Right cardiac atrium (tissue), 5 donors: ENCODE measurements around the gene AOC1. TPM values are rescaled to one million over a fixed set of nuclear protein-coding genes. Genes with fewer than 3 reads are reported as not detected.

Source experiments
- ATAC-seq, 2 donors: fragments of 200-7000 bp; cut with Tn5 transposase; one replicate each; pipeline versions ENCODE4 v1.8.0 to v1.9.1; 2020; ENCODE audit warnings: moderate library complexity in 2 of 2, mild to moderate bottlenecking in 1 of 2
- DNase-seq, 3 donors: peaks; one replicate each; pipeline ENCODE4 v3.0.0-alpha.2; 2020
- H3K27ac ChIP-seq: one replicate; pipeline ENCODE4 v1.5.1; 2013; ENCODE audit warnings: mild to moderate bottlenecking, low read length, control low read depth, moderate library complexity
- H3K27me3 ChIP-seq: one replicate; pipeline ENCODE4 v1.6.1; 2013; ENCODE audit not compliant: control insufficient read depth, insufficient read depth
- H3K4me1 ChIP-seq: one replicate; pipeline ENCODE4 v1.6.1; 2013; ENCODE audit warnings: low read length; ENCODE audit not compliant: control insufficient read depth, insufficient read depth
- H3K4me3 ChIP-seq: one replicate; pipeline ENCODE4 v1.5.1; 2013; ENCODE audit warnings: low read length, control low read depth
- H3K9me3 ChIP-seq: one replicate; pipeline ENCODE4 v1.6.1; 2013; ENCODE audit warnings: low read length; ENCODE audit not compliant: control insufficient read depth
- WGBS: extraction: QIAGEN DNeasy Blood & Tissue Kit; methylation state at CpG from one replicate; pipeline ENCODE4 v1.1.7; 2013; 5-methylcytosine and 5-hydroxymethylcytosine counted together
- intact Hi-C, 4 donors: fragments of 100-400 bp; cut with DNase I; formaldehyde crosslinking; loops; one replicate each; pipeline versions ENCODE4 v1.11.0 to v1.14.0; 2022 to 2023
- polyA plus RNA-seq: library from polyadenylated mRNA; stranded (reverse); fragments of 200-250 nt; gene quantifications from one replicate; pipeline ENCODE4 v1.2.3, GENCODE V29; 2013
- total RNA-seq, 4 donors: library from RNA; stranded (reverse); fragmentation: NEBNext Ultra II Directional; extraction: Animal tissue kit (Norgen Biotek cat#: 25700); gene quantifications; one replicate each; pipeline ENCODE4 v1.2.1, GENCODE V29; 2021
- donor health status: healthy with polysubstance abuse.
- donor health status: DM: no; HTN: yes; CAD: no.
- donor health status: DM: no; HTN: no; CAD: no.
- donor health status: DM: no; HTN: yes; CAD: no; lungs with severe emphysema.
- donor health status: DM: yes; HTN: yes; CAD: no.

AOC1 gene
- total and polyA plus RNA-seq, 5 donors = 0.17 to 0.40 TPM; not detected in 3

DNA sequence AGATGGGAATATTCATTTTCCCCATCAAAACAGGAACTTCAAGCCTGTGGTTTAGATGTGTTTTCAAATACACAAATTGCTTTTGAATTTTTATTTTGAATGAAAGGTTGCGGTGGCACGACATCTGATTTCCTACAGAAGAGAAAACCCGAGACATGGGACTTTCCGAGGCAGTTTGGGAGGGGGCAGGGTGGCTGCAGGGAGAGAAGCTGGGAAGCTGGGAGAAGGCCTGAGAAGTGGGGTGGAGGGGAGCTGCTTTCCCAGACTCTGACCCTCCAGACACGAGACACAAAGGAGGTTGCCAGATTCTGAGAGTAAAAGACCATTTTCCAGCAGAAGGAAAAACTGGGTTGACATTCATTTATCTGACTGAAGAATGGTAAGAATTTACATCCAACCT, 32.2 kb upstream of the AOC1 start:
- WGBS = 40% methylated on average over 5 of the region's 5 CpGs

DNA sequence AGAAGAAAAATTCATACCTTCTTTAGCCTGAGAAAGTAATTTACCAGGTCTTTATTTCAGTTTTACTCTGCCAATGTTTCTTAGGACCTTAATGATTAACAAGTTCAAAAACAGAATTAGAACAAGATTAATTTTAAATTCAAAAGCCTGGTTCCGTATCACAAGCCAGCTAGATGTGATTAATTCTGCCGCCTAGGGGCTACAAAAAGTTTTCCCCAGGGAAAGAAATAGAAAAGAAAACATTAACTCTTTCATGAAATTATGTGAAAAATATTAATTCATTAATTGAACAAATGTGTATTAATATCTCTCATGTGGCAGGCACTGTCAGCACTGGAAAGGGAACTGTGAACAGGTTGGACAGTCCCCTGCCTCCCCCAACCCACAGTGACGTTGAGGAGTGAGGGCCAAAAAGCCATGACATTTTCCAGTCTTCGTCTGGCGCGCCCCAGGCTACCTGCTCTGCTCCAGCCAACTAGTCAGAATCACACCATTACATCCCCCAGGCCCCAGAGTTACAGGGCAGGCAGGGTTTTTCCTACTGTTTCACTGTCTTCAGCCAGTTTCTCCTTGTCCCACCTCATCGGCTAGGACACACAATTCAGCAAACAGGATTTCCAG, 31.6 kb upstream of the AOC1 start:
- H3K4me1 ChIP-seq = no peaks in the 10 kb centered on the region
- 68% methylated on average over 7 of the region's 7 CpGs for WGBS
- H3K9me3 ChIP-seq = no peaks in the 10 kb centered on the region
- ATAC-seq = no peak
- intact Hi-C loops = no loop called here
- H3K27me3 ChIP-seq = no peaks in the 10 kb centered on the region
- DNase-seq = no peak
- H3K4me3 ChIP-seq = no peak overlapping the region
- H3K27ac ChIP-seq = no peak overlapping the region

More for the DNA sequence above, 32.2 kb upstream of the AOC1 start:
- Histone ChIP-seq H3K27ac (no peak overlapping the region), H3K27me3 (no peaks in the 10 kb centered on the region), H3K4me3 (no peak overlapping the region), H3K9me3 (no peaks in the 10 kb centered on the region), H3K4me1 (no peaks in the 10 kb centered on the region)
- intact Hi-C loops = no loop called here
- ATAC-seq = no peak
- DNase-seq = no peak

- 74% methylated on average over 8 of the region's 8 CpGs for WGBS
- no peaks in the 10 kb centered on the region for H3K9me3 ChIP-seq
- H3K4me3 ChIP-seq = no peak overlapping the region
- intact Hi-C loops = no loop called here
- H3K27ac ChIP-seq = no peak overlapping the region
- DNase-seq = no peak
- no peaks in the 10 kb centered on the region for H3K4me1 ChIP-seq
- no peaks in the 10 kb centered on the region for H3K27me3 ChIP-seq
- ATAC-seq = no peak
These were observed 29.3 kb upstream of the AOC1 start for GRCh38 chr7:150823043-150823442.

GRCh38 chr7:150823484-150824126, 28.7 kb upstream of the AOC1 start:
- peak overlapping the region; percentile 16 for H3K27ac ChIP-seq
- H3K4me3 ChIP-seq = no peak overlapping the region
- no peaks in the 10 kb centered on the region for H3K4me1 ChIP-seq
- ATAC-seq (peak; percentile 80 to 89), DNase-seq (peak in 1 of 3 donors; percentile 55)
- 58% methylated on average over 10 of the region's 10 CpGs for WGBS
- no peaks in the 10 kb centered on the region for H3K9me3 ChIP-seq
- intact Hi-C loops = no loop called here
- no peaks in the 10 kb centered on the region for H3K27me3 ChIP-seq

DNA sequence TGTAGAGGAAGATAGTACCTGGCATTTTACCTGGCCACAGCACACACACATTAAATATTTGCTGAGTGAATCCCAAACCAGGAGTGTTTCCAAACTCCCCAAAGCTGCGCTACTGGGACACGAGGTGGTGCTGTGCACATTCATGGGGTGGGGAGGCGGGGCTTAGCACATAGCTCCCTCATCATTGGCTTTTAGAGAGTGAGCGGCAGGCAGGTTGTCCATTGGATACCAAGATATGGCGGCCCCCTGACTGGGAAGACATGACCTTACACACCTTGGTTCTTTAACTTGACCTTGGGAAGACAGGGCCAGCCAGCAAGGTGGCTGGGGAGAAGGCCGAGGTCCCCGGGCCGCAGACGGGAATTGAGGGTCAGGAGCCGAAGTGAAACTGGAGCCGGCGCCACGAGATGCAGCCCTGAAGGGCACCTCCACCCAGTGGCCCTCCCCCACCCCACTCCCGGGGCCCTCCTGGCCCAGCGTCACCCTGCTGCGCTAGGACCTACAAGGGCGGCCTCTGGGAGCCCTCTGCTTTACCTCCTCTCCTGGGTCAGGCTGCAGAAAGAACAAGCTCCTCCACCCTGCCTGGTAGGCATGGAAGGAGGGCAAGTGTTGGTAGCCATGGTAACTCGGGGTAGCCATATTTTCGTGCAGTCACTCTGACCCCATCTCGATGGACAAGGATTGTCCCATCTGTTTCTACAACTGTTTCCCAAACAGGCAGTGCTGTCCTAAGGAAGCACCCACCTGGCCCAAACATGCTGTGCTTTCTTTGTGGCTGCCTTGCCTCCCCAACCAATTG, 27.7 kb upstream of the AOC1 start:
- Histone ChIP-seq H3K4me1 (no peaks in the 10 kb centered on the region), H3K9me3 (no peaks in the 10 kb centered on the region), H3K27me3 (no peaks in the 10 kb centered on the region), H3K27ac (peak overlapping the region; percentile 31), H3K4me3 (no peak overlapping the region)
- DNase-seq = peak in 1 of 3 donors; percentile 59
- intact Hi-C loops = no loop called here
- ATAC-seq = peak in 1 of 2 donors; percentile 30
- 94% methylated on average over 20 of the region's 20 CpGs for WGBS

DNA sequence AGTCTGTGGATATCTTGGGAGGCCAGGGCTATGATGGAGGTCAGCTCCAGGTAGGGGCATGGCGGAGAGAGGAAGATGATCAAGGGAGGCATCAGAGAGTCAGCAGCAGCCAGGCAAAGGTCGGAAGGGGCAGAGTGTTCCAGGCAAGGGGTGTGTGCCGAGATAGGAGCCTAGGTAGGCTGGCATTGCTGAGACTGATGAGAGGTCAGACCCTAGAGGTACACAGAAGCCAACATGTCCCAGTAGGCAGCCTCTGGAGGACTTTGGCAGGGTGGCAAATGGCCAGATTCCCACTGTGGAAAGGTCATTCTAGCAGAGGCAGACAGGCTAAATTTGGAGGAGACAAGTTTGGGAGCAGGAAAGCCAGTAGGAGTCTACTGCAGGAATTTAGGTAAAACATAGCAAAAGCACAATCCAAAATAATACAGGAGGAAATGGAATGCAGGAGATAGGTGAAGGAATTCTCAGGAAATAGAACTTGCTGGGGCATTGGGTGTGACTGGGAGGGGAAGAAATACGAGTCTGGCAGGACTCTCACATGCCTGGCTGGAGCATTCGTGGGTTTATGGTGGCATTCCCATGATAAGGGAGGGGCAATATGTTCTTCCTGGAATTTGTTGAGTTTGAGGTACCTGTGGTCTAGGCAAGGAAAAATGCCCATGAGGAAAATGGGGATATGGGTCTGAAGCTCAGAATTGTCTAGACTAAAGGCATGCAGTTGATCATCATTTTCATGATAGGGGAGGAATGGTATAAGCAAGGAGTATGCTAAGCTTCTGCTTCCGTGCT, 26.1 kb upstream of the AOC1 start:
- no peak overlapping the region for H3K4me3 ChIP-seq
- peak; percentile 46 to 77 (median 72) for DNase-seq
- ATAC-seq = peak; percentile 61 to 66
- intact Hi-C loops = no loop called here
- peak overlapping the region; percentile 25 for H3K27ac ChIP-seq
- H3K9me3 ChIP-seq = no peaks in the 10 kb centered on the region
- 55% methylated on average over 6 of the region's 6 CpGs for WGBS
- H3K27me3 ChIP-seq = no peaks in the 10 kb centered on the region
- no peaks in the 10 kb centered on the region for H3K4me1 ChIP-seq

DNA sequence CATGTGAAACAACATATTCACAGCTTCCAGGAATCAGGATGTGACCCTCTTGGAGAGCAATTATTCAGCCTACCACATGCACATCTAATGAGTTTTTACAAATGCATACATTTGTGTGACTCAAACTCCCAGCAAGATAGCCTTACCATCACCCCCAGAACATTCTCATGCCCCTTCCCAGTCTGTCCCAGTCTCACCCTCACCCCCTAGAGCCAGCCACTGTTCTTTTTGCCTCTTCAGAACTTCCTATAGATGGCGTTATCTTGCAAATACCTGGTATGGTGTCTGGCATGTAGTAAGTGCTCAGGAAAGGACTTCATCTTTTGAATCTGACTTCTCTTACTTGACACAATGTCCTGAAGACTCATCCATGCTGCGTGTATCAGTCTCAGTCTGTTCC, 23.9 kb upstream of the AOC1 start:
- DNase-seq (no peak), ATAC-seq (no peak)
- Histone ChIP-seq H3K27me3 (no peaks in the 10 kb centered on the region), H3K9me3 (no peaks in the 10 kb centered on the region), H3K27ac (no peak overlapping the region), H3K4me3 (no peak overlapping the region), H3K4me1 (no peaks in the 10 kb centered on the region)
- intact Hi-C loops = no loop called here
- WGBS = 66% methylated on average over 2 of the region's 2 CpGs

DNA sequence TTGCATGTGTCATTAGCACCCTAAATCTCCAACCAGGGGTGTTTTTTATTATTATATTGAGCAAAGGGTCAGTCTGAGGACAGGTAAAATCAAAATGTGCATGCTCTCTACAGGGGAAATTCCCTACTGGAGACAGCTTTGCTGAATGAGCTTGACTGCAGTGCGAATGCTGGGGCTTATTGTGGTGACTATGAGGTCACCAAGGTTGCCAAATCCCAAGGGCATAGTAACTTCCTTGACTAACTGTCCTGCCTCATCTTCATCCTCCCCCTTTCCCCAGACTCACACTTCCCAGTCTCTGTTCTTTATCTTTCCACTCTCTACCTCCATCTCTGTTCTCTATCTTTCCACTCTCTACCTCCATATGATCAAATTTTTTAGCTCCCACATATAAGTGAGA, 22.9 kb upstream of the AOC1 start:
- H3K4me1 ChIP-seq = no peaks in the 10 kb centered on the region
- no peak overlapping the region for H3K27ac ChIP-seq
- 66% methylated on average over 1 of the region's 1 CpG for WGBS
- intact Hi-C loops = no loop called here
- DNase-seq (no peak), ATAC-seq (no peak)
- H3K9me3 ChIP-seq = no peaks in the 10 kb centered on the region
- no peaks in the 10 kb centered on the region for H3K27me3 ChIP-seq
- no peak overlapping the region for H3K4me3 ChIP-seq

GRCh38 chr7:150830937-150831336, 21.4 kb upstream of the AOC1 start:
- WGBS = 43% methylated on average over 1 of the region's 1 CpG
- no peak overlapping the region for H3K27ac ChIP-seq
- no peaks in the 10 kb centered on the region for H3K9me3 ChIP-seq
- no peak overlapping the region for H3K4me3 ChIP-seq
- H3K27me3 ChIP-seq = no peaks in the 10 kb centered on the region
- intact Hi-C loops = no loop called here
- no peak for DNase-seq
- H3K4me1 ChIP-seq = no peaks in the 10 kb centered on the region
- peak in 1 of 2 donors; percentile 46 for ATAC-seq

- ATAC-seq = no peak
- no peak for DNase-seq
- Histone ChIP-seq H3K9me3 (no peaks in the 10 kb centered on the region), H3K4me3 (no peak overlapping the region), H3K27me3 (no peaks in the 10 kb centered on the region), H3K27ac (no peak overlapping the region), H3K4me1 (no peaks in the 10 kb centered on the region)
- WGBS = 66% methylated on average over 1 of the region's 1 CpG
- intact Hi-C loops = no loop called here
These were observed 20.5 kb upstream of the AOC1 start for GRCh38 chr7:150831851-150832250.

DNA sequence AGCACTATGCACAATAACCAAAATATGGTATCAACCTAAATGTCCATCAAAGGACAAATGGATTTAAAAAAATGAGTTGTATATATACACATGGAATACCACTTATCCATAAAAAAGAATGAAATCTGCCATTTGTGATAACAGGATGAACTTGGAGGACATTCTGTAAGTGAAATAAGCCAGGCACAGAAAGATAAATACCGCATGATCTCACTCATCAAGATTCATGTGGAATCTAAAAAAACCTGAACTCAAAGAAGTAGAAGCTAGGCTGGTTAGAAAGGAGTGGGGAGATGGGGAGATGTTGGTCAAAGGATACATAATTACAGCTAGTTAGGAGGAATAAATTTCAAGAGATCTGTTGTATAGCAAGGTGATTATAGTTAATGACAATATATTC, 17.3 kb upstream of the AOC1 start:
- DNase-seq = no peak
- WGBS = 35% methylated on average over 1 of the region's 1 CpG
- H3K9me3 ChIP-seq = no peaks in the 10 kb centered on the region
- no peak overlapping the region for H3K4me3 ChIP-seq
- H3K27me3 ChIP-seq = no peaks in the 10 kb centered on the region
- H3K27ac ChIP-seq = no peak overlapping the region
- intact Hi-C loops = no loop called here
- no peak for ATAC-seq
- H3K4me1 ChIP-seq = no peaks in the 10 kb centered on the region
